Kidney (tissue), 14 donors: ENCODE data around the gene ATF7IP. TPM values are rescaled to one million over a fixed set of nuclear protein-coding genes. Genes with fewer than 3 reads are reported as not detected.

Experiments
- DNase-seq, 5 donors: peaks; one replicate each; pipeline ENCODE4 v3.0.0-alpha.2; 2013 to 2020
- FAIRE-seq: peaks from 2 replicates; lab custom pipeline; 2012; peaks lifted over from hg19 to GRCh38; lab: Jason Lieb, UNC
- H3K27ac ChIP-seq, 2 donors: one replicate each; pipeline ENCODE4 v1.7.0; 2013; ENCODE audit warnings: low read depth in 2 of 2, low read length in 2 of 2, inconsistent platforms in 1 of 2
- H3K27me3 ChIP-seq: one replicate; pipeline ENCODE4 v1.7.1; 2013; ENCODE audit warnings: low read length, inconsistent platforms; ENCODE audit not compliant: control insufficient read depth, insufficient read depth
- H3K36me3 ChIP-seq, 3 donors: one replicate each; pipeline versions ENCODE4 v1.7.0 to v1.7.1; 2013; ENCODE audit warnings: low read length in 3 of 3, control low read depth in 1 of 3, inconsistent platforms in 1 of 3; ENCODE audit not compliant: insufficient read depth in 3 of 3, control insufficient read depth in 2 of 3
- H3K4me1 ChIP-seq, 3 donors: one replicate each; pipeline versions ENCODE4 v1.7.0 to v1.7.1; 2013; ENCODE audit warnings: low read length in 3 of 3, inconsistent platforms in 1 of 3, low read depth in 1 of 3; ENCODE audit not compliant: control insufficient read depth in 2 of 3, insufficient read depth in 2 of 3
- H3K4me3 ChIP-seq, 3 donors: one replicate each; pipeline versions ENCODE4 v1.7.0 to v1.8.1; 2013; ENCODE audit warnings: low read length in 3 of 3, control low read depth in 1 of 3, inconsistent platforms in 1 of 3
- H3K9ac ChIP-seq, 3 donors: one replicate each; pipeline versions ENCODE4 v1.7.0 to v1.7.1; 2013; ENCODE audit warnings: low read length in 3 of 3, control low read depth in 1 of 3, inconsistent platforms in 1 of 3
- H3K9me3 ChIP-seq, 3 donors: one replicate each; pipeline versions ENCODE4 v1.7.0 to v1.7.1; 2013; ENCODE audit warnings: low read length in 3 of 3, control low read depth in 1 of 3, inconsistent platforms in 1 of 3; ENCODE audit not compliant: control insufficient read depth in 2 of 3, insufficient read depth in 1 of 3
- CTCF ChIP-seq: IDR thresholded peaks from 3 replicates; pipeline ENCODE4 v1.5.1; 2012; ENCODE audit warnings: mild to moderate bottlenecking, moderate library complexity, borderline replicate concordance; ENCODE audit not compliant: insufficient read depth; ENCODE audit errors: extremely low read depth
- intact Hi-C: fragments of 100-400 bp; cut with DNase I; formaldehyde crosslinking; loops from one replicate; pipeline ENCODE4 v1.11.1; 2022
- polyA plus RNA-seq: library from polyadenylated mRNA; stranded (reverse); fragments of 350-450 nt; fragmentation: Illumina TruSeq; extraction: RNeasy Lipid Tissue Mini Kit (QIAGEN cat#74804); gene quantifications from one replicate; pipeline ENCODE4 v1.2.3, GENCODE V29; 2014; ENCODE audit warnings: low read depth, low replicate concordance; ENCODE audit not compliant: insufficient read depth
- total RNA-seq: library from RNA; stranded (reverse); fragmentation: NEBNext Ultra II Directional; extraction: Animal tissue kit (Norgen Biotek cat#: 25700); gene quantifications from one replicate; pipeline ENCODE4 v1.2.1, GENCODE V29; 2021
- donor health status: control.
- donor health status: control.
- donor health status: control.
- donor health status: control.
- donor health status: control.
- donor health status: DM: yes; HTN: yes; CAD: no.
- donor health status: Normal renal cell carcinoma (clear cell type).

Gene ATF7IP
- total and polyA plus RNA-seq, 2 donors from 2014 or later: 6.3 to 97.1 TPM

- peaks cover 0 to 1% (median 0%) of the 10 kb centered on the region in 3 donors for H3K9me3 ChIP-seq
- no peak for FAIRE-seq
- no peak overlapping the region for H3K27ac ChIP-seq
- peak; percentile 70 for TF ChIP-seq CTCF
- no peak overlapping the region for H3K9ac ChIP-seq
- no peaks in the 10 kb centered on the region for H3K27me3 ChIP-seq
- DNase-seq: peak in 3 of 5 donors; percentile 18 to 35 (median 24)
- intact Hi-C loops: no loop called here
- peaks cover 0 to 3% (median 0%) of the 10 kb centered on the region in 3 donors for H3K4me1 ChIP-seq
- H3K4me3 ChIP-seq: no peak overlapping the region
- H3K36me3 ChIP-seq: peaks cover 5 to 25% (median 8%) of the 10 kb centered on the region in 3 donors
Observed at GRCh38 chr12:14454098-14454907, 88.8 kb downstream of the ATF7IP start.

- Histone ChIP-seq H3K27ac (no peak overlapping the region), H3K9ac (no peak overlapping the region), H3K27me3 (no peaks in the 10 kb centered on the region), H3K9me3 (no peaks in the 10 kb centered on the region), H3K4me3 (no peak overlapping the region), H3K4me1 (peaks cover 0 to 3% (median 0%) of the 10 kb centered on the region in 3 donors), H3K36me3 (peaks cover 0 to 35% (median 6%) of the 10 kb centered on the region in 3 donors)
- TF ChIP-seq CTCF: no peak
- FAIRE-seq: no peak
- intact Hi-C loops: no loop called here
- no peak for DNase-seq
Observed at GRCh38 chr12:14460212-14460841, 94.8 kb downstream of the ATF7IP start.

DNA sequence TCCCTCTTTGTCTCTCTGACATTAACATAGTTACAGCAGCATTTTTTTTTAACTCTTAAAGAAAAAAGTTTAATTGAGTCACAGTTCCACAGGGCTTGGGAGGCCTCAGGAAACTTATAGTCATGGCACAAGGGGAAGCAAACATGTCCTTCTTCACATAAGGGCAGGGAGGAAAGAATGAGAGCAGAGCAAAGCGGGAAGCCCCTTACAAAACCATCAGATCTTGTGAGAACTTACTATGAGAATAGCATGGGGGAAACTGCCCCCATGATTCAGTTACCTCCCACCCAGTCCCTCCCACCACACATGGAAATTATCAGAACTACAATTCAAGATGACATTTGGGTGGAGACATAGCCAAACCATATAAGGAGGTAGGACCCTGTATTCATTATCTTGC lies 106.0 kb downstream of the ATF7IP start:
- intact Hi-C loops: no loop called here
- Histone ChIP-seq H3K4me1 (peaks cover 0 to 10% (median 0%) of the 10 kb centered on the region in 3 donors), H3K9me3 (peaks cover 2 to 33% (median 17%) of the 10 kb centered on the region in 3 donors), H3K36me3 (peaks cover 0 to 30% (median 11%) of the 10 kb centered on the region in 3 donors), H3K9ac (no peak overlapping the region), H3K27ac (no peak overlapping the region), H3K4me3 (no peak overlapping the region), H3K27me3 (no peaks in the 10 kb centered on the region)
- no peak for FAIRE-seq
- DNase-seq: no peak
- TF ChIP-seq CTCF: no peak
